ENCODE measurements around the gene STARD9.
A peak's percentile ranks its signal among the peaks of the same experiment; 100 is the strongest.
"Not testable (repeated sequence)": the region's sequence is repeated elsewhere in the genome, so short reads cannot be mapped to it uniquely, and the experiment has no call there.

The STARD9 gene

DNA sequence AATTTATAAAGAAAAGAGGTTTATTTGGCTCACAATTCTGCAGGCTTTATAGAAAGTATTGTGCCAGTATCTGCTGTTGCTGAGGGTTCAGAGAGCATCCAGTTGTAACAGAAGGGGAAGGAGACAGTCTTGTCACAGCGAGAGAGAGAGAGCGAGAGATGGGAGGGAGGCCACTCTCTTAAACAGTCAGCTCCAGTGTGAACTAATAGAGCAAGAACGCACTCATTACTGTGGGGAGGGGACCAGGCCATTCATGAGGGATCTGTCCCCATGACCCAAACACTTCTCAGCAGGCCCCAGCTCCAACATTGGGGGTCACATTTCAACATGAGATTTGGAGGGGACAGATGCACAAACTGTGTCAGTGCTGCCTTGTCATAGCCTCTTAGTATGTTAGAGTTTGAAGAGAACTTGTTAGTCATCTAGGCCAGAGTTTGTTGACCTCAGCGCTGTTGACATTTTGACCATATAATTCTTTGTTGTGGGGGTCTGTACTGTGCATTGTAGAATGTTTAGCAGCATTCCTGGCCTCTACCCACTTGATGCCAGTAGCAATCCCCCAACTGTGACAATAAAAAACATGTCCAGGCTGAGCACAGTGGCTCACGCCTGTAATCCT is 15.3 kb downstream of the STARD9 start:
- no peak for DNase-seq (ENCODE audit: low spot score)

DNA sequence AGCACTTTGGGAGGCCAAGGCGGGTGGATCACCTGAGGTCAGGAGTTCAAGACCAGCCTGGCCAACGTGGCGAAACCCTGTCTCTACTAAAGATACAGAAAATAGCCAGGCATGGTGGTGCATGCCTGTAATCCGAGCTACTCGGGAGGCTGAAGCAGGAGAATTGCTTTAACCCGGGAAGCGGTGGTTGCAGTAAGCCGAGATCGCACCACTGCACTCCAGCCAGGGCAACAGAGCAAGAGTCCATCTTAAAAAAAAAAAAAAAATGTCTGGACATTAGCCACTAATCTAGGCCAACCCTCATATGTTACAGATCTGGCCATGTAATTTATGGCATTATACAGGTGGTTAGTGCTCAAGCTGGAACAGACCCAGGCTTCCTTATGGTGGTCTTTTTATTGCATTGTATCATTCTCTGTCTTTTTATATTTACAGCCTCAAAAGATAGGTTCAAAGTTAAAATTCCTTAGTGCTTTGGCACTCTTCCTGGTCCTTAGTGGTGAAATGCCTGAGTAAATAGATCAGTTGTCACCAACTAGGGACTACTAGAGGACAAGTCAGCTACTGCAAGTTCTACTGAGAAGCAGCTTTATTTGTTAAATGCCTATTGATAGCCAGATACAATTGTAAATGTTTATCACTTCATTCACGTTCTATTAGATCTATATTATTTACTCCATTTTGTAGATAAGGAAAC is 16.0 kb downstream of the STARD9 start:
- peak; percentile 54 for DNase-seq (ENCODE audit: low spot score)

DNA sequence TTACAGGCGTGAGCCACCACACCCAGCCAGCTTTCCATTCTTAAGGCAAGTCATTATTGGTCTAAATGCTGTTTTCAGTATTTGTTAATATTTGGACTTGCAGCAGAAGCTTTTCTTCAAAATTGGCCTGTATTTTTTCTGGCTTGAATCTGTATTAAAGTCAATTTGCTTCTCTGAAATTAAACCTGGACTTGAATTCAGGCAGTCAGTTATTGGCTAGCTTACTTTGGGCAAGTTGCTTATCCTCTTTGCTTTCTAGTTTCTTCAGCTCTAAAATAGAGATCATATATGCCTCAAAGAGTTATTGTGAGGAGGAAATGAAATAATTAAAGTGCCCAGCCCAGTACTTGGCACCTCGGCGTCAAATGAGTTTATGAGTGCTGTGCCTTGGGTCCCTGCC is 17.3 kb downstream of the STARD9 start:
- DNase-seq (ENCODE audit: low spot score) = no peak

DNA sequence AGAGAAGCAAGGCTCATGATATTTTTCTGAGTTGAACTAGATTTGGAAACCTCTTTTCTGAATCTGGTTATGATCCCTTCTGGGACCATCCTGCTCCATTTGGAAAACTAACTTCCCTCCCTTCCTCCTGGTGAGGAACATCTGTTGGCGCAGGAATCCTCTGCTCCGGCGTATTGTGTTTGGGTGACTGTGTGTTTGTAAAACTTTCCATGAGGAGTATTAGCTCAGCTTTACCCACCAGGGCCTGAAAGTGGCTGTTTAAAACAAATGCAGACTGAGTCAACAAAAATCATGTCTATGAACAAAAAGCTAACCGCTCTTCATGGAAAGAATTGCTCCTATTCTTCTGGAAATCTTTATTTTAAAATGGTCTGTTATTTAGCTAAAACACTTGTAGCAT is 17.7 kb downstream of the STARD9 start:
- DNase-seq (ENCODE audit: low spot score) = no peak

DNA sequence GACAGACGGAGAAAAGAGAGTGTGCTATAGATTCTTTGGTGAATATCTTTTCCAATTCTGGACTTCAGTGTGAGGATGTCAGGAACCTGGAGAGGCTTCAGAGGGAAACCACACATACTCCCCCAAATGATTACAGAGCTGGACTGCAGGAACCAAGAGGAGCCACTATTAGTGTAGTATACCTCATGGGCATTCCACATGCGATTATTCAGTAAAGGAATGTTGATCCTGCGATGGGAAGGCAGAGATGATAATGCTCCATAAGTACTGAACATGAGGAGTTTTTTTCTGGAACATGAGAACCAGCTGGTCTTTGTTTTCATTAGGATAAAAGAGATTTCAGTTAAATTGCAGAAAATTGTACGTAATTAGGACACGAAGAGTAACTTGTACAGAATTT is 18.7 kb downstream of the STARD9 start:
- no peak for DNase-seq (ENCODE audit: low spot score)

DNA sequence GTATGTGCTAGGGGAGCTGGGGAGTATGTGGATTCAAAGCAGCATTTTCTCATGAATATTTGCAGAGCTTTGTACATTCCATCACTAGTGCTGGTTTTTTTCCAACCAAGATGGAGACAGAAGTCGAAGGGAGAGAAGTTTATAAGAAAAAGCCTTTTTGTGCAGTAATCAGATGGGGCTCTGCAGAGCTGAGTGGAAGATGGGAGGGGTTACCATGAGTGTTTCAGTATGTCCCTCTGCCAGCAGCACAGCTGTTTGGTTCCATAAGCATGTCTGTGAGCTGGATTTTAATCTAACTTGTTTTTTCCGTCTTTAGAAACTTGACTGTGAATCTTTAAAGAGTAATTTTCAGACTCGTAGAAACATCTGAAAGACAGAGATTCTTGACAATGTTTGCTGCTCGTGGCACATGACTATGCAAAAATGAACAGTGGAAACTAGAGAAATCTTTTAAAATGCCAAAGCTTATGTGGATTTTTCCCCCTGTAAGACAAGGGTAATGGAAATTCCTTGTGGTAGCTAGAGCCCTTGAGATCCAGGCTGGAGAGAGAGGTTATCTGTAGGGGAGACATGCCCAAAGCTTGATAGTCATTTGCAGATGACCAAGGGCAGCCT is 20.3 kb downstream of the STARD9 start:
- no peak for DNase-seq (ENCODE audit: low spot score)

DNA sequence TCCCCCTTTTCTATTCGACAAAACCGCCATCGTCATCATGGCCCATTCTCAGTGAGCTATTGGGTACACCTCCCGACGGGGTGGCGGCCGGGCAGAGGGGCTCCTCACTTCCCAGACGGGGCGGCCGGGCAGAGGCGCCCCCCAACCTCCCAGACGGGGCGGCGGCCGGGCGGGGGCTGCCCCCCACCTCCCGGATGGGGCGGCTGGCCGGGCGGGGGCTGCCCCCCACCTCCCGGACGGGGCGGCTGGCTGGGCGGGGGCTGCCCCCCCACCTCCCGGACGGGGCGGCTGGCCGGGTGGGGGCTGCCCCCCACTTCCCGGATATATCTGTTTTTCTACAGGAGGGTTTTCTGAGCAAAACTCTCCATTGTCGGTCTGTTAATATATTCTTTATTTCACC is 25.9 kb downstream of the STARD9 start:
- not testable (repeated sequence) for DNase-seq (ENCODE audit: low spot score)

DNA sequence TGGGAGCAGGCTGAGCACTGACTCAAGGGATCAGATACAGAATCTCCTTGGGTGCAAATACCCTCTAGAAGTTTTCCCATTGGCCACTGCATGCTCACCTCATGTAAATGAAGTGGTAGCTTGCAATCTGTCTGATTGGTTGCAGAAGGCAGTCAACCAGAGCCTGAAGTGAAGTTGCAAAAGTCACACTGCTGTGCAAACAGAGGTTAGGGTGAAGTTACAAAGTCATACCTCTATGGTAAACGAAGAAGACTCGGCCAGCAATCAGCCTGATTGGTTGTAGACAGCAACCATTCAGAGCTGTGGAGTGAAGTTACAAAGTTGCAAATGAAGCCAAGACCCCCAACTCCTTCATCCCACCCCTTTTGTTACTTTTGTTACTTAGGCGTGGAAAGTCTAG is 27.1 kb downstream of the STARD9 start:
- DNase-seq (ENCODE audit: low spot score) = no peak

DNA sequence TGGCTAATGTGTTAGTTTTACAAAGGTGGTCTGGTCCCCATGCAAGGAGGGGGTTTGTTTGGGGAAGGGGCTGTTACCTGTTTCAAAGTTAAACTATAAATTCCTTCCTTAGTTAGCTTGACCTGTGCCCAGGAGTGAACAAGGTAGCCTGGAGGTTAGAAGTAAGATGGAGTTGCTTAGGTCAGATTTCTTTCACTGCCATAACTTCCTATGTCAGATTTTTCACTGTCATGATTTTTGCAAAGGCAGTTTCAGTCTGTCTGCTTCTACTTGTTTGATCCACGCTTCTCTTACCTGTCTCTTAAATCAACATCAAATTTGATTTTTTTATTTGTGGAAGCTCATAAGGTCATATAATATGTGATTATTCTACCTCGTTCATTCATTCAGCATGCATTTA is 28.6 kb downstream of the STARD9 start:
- DNase-seq (ENCODE audit: low spot score) = no peak

DNA sequence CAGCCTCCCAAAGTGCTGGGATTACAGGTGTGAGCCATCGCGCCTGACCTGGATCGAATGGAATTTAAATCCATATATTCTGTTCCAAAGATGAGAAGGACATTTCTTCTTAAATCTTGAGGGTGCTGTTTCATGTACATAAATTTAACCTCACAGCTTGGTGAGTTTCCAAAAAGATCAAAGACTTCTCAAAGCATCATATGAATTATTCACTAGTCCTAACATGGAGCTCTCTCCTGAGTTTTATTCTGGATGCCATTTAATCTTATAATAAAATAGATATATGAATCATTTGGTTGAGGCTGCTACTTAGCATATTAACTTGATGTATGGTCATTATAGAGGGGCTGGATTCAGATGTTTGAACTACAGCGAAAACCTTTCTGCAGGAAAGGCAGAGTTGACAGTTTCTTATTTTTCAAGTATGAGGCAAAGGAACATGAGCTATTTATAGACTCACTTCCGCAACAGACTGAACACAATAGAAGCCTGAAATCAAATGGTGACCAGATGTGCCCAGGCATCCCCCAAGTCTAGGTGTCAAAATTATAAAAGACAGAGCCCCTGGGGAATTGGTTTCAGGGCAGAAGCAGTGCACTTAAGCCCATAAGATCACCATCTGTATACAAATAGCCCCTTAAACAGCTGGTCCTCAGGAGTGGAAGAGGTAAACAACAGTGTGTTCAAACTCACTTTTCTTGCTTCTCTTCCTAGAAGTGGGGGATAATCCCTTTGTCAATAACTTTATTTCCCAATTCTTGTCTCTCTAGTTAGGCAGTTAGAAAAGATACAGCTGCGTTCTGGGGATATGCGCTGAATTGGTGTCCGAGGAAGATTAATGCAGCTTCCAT is 29.7 kb downstream of the STARD9 start:
- DNase-seq (ENCODE audit: low spot score) = no peak

DNA sequence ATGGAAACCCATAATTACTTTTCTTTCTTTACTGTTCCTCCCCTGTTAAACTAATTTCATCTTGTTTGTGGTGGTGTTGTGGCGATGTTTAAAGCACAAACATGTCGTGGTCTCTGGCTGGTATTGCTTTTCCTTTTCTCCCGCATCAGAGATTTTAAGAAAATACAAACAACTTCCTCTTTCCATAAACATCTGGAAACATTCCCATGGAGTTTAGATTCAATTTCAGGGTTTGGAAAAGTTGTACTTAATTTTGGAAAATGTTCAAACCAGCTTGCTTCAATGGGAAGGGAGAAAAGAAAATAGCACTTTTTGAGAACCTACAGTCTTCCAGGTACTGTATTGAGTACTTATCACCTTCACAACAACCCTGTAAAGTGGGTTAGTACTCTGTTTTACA is 30.4 kb downstream of the STARD9 start:
- DNase-seq (ENCODE audit: low spot score) = no peak

DNA sequence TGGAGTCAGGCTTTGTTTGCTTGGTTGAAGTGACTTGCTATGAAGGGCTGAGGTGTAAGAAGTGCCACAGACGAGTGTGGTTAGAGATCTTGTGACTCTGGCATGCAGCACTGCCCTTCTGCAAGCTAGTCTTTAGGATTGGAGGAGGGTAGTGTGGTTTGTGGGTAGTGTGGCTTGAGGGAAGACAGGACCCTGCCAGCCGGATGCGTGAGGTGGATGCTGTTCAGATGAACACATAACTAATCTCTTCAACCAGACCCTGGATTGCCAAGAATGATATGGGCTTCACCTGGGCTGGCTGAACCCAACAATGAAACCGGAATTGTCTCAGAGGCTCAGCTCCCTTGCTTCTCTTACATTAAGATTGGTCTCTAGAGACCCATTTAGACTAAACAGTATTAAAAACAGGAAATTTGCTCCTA is 32.7 kb downstream of the STARD9 start:
- no peak for DNase-seq (ENCODE audit: low spot score)

DNA sequence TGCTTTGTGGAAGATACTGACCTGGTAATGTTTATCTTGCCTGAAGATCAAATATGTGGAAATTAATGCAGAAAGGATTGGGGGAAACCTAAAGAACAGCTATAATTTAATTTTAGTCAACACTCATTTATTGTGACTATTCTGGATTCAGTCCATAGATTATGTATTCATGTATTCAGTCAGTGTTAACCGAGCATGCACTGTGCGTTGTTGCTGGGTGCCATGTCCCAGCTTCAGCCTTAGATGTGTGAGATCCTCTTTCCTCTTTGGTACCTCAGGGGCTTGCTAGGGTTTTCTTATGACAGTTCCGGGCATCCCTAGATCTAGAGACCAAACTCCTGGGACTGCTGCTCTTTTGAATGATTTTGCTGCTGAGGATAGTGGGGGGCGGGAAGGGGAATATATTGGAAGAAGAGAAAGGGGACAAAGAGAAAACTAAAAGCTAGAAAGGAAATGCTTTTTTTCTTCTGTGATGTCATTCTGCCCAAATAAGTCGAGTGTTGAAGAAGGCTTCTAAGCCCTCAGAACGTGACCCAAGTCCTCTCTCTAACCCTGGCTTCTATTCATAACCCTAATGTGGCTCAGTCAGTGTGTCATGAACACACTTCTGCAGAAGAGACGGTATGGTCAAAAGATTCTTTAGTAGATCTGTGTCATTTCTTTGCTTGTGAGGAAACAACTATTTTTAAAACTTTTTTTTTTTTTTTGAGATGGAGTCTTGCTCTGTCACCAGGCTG is 33.5 kb downstream of the STARD9 start:
- DNase-seq (ENCODE audit: low spot score) = no peak

DNA sequence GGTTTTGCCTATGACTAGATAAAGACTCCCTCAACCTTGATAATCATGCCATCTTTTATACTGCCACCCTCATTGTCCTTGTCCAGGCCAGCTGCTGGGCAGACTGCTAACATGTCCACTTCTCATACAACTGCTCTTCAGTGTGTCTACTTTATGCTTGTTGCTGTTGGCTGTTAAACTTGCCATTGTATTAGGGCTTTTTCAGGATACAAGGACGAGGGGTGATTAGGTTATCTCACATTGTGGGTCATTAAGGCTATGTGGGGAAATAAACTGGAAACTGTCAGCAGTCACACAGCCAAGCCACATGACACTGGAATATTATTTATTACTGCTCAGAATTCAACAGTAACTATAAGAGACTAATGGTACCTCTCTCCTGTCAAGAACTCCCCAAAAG is 36.1 kb downstream of the STARD9 start:
- no peak for DNase-seq (ENCODE audit: low spot score)

DNA sequence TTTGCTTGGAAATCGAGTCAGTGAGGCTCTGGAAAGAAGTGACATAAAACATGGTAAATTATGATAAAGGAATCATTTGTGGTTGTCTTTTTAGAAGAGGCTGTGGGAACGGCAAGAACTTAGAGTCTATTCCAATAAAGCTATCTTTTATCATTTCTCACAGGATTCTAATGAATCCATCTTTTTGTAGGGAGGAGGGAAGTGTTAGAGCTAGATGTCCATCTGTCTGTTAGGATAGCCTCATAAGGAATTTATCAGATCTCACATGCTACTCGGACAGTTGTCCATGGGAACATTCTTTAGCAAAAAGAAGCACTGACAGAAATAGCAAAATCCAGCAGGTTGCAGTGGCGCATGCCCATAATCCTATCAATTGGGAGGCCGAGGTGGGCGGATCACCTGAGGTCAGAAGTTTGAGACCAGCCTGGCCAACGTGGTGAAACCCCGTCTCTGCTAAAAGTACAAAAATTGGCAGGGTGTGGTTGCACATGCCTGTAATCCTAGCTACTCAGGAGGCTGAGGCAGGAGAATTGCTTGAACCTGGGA is 37.0 kb downstream of the STARD9 start:
- no peak for DNase-seq (ENCODE audit: low spot score)

DNA sequence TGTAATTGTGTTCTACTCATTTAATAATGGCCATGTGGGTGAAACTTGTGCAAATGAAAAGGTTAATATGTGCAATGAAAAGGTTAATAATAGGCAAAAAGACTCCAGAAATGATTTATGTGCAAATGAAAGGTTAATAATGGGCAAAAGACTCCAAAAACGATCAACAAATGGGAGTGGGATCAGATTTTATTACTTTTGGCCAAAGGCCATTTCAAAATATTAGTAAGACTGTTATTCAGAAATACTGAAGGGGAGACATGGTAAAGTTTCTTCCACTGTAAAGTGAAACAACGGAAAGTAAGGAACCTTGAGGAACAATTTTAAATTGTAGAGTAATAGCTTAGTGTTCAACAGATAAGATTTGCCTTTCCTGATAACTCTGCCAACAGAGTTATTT is 40.7 kb downstream of the STARD9 start:
- no peak for DNase-seq (ENCODE audit: low spot score)

DNA sequence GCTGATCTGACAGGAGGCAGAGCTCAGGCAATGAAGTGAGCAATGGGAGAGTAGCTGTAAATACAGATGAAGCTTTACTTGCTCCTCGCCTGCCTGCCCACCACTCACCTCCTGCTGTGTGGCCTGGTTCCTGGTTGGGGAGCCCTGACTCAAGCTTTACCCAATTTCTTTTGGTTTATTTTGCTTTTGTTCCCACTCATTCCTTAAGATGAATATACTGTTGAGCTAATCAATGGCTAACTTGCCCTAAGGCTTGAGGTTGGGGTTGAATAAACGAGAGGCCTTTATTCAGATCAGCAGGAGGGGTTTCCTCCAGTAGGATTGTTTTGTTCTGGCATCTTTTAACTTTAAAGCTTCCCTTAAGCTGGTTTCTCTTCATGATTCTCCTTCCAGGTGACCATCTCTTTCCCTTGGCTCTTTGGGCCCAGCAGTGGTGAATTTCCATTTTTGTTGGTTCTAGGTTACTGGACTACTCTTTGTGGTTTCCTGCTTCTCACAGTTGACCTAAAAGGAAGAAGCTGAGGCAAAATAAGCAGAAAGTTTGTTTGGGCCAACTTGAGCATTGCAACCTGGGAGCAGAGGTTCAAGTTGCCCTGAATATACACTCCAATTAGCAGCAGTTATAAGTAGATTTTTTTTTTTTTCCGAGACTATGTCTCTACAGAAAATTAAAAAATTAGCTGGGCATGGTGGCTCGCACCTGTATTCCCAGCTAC is 44.4 kb downstream of the STARD9 start:
- no peak for DNase-seq (ENCODE audit: low spot score)

DNA sequence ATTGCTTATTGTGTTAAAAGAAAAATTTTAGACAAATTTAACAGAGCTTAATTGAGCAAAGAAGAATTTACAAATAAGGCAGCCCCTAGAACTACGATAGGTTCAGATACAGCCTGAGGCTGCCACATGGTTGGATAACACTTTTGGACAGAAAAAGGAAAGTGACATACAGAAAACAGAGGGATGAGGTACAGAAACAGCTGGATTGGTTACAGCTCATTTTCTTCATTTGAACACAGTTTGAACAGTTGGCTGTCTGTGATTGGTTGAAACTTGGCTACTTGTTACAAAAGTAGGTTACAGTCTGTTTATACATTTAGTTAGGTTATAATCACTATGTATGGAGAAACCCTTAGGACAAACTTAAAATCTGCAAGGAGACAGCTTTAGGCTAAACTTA is 46.0 kb downstream of the STARD9 start:
- DNase-seq (ENCODE audit: low spot score) = no peak

DNA sequence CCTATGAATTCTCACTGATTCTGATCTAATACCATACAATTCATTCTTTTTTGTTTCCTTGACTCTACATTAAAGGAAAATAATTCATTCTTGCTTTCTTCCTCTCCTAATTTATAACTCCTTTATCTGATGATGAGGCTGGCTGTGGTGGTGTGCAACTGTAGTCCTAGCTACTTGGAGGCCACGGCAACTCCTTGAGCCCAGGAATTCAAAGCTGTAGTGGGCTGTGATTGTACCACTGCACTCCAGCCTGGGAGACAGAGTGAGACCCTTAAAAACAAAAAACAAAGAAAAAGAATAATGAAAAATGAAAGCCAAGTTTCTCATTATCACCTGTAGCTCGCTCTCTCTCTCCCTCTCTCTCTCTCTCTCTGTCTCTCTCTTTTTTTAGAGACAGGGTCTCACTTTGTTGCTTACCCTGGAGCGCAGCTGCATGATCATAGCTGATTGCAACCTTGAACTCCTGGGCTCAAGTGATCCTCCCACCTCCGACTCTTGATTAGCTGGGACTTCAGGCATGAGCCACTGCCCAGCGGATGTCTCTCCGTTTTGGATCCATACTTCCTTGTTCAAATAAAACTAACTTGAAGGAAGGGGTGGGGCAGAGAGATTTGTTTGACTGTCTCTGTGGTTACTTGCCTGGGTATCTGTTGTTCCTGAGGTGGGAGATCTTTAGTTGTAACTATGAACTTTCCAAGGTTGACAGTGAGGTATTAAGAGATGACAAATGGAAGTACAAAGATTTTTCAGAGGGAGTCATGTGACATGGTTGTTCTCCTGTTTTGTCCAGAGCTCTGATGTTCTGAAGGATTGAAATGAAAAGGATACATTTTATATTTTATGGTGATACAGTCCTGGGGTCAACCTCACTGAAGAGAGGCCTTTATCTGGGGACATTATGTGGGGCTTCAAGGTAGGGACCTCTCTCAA is 46.9 kb downstream of the STARD9 start:
- DNase-seq (ENCODE audit: low spot score) = no peak

DNA sequence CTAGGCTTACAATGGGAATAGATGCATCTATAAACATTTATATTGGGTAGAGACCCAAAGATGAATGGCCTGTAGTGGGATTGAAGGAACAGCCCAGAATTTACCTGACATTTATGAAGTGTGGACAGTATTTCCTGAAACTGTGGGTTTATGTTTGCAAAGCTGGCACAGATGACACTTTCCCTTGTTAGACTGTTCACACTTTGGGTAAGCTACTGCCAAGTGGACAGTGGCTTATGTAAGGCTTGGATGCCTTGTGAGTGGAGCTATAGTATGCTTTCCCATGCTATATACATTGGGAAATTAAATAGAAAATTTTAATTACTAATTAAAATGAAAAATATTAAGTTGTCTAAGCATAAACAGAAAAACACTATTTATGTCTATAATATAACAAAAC is 48.5 kb downstream of the STARD9 start:
- DNase-seq (ENCODE audit: low spot score) = no peak
